Fibroblast of pulmonary artery (primary cell): ENCODE results near the gene ZIK1.

Experiments used
- DNase-seq: peaks from one replicate; pipeline ENCODE4 v3.0.0-alpha.2; 2010; ENCODE audit warnings: low read depth
- H3K4me3 ChIP-seq: replicated peaks from 2 replicates; pipeline ENCODE4 v1.5.1; 2011; ENCODE audit warnings: low read depth, mild to moderate bottlenecking, control low read depth, low read length, moderate library complexity
- TF ChIP-seq, protein P1 (sequence below): IDR thresholded peaks from 2 replicates; pipeline ENCODE4 v1.5.1; 2011; ENCODE audit warnings: mild to moderate bottlenecking, control low read depth, low read length, inconsistent platforms; ENCODE audit errors: missing control alignments

The ZIK1 gene

DNA sequence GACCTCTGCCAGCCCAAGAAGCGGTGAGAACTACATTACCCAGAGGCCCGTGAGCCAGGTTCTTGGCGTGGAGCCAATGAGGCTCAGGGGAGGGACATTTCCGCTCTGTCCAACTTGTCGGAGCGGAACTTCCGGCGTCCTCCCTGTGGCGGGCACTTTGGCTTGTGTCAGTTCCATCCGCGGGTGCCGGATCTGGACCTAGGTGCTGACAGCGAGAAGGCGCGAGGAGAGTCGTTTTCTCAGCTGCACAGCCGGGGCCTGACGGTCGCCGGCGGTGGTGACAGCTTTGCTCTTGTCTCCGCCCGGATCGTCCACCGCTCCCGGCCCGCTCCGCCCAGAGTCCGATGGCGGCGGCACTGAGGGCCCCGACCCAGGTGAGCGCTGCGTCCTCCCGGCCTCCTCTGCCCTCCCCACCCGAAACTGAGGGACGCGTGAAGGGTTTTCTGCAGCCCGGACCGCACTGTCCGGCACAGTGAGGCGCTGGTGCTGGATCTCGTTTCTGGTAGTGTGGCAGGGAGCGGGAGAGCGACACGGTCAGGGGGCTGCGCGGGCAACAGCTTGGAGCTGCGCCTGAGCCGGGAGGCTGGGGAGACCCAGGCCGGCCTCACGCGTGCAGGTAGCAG is 15.9 kb downstream of the ZIK1 start, which contains the start of gene ZNF530:
ZNF530 (plus strand) TSS at position 125 of the 623 bp plus-strand sequence. CDS start 4,461 bp downstream, outside the sequence.
- H3K4me3 ChIP-seq = peak within 1 kb of the TSS; percentile 81
- DNase-seq = peak; percentile 95
- TF ChIP-seq, protein P1, sequence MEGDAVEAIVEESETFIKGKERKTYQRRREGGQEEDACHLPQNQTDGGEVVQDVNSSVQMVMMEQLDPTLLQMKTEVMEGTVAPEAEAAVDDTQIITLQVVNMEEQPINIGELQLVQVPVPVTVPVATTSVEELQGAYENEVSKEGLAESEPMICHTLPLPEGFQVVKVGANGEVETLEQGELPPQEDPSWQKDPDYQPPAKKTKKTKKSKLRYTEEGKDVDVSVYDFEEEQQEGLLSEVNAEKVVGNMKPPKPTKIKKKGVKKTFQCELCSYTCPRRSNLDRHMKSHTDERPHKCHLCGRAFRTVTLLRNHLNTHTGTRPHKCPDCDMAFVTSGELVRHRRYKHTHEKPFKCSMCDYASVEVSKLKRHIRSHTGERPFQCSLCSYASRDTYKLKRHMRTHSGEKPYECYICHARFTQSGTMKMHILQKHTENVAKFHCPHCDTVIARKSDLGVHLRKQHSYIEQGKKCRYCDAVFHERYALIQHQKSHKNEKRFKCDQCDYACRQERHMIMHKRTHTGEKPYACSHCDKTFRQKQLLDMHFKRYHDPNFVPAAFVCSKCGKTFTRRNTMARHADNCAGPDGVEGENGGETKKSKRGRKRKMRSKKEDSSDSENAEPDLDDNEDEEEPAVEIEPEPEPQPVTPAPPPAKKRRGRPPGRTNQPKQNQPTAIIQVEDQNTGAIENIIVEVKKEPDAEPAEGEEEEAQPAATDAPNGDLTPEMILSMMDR = no peak

DNA sequence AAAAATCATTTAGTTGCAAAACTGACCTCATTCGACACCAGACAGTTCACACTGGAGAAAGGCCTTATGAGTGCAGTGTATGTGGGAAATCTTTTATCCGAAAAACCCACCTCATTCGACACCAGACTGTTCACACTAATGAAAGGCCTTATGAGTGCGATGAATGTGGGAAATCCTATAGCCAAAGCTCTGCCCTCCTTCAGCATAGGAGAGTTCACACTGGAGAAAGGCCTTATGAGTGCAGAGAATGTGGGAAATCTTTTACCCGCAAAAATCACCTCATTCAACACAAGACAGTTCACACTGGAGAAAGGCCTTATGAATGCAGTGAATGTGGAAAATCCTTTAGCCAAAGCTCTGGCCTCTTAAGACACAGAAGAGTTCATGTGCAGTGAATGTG is 23.0 kb downstream of the ZIK1 start:
- TF ChIP-seq, protein P1 = no peak
- DNase-seq = no peak
- no peak overlapping the region for H3K4me3 ChIP-seq

DNA sequence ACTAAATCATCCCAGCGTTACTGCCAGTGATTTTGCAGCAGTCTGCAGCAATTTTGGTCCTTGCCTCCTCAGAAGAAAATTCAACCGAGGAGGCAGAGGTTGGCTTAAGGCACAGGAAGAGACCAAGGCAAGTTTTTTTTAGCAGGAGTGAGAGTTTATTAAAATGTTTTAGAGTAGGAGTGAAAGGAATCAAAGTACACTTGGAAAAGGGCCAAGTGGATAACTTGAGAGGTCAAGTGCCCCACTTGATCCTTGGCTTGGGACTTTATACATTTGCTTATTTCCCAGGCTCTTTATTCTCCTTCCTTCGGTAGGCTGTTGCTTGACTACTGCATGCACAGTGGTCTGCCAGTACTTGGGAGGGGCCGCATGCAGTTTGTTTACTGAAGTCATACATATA is 27.2 kb downstream of the ZIK1 start:
- no peak for DNase-seq
- H3K4me3 ChIP-seq = no peak overlapping the region
- TF ChIP-seq, protein P1 = no peak

DNA sequence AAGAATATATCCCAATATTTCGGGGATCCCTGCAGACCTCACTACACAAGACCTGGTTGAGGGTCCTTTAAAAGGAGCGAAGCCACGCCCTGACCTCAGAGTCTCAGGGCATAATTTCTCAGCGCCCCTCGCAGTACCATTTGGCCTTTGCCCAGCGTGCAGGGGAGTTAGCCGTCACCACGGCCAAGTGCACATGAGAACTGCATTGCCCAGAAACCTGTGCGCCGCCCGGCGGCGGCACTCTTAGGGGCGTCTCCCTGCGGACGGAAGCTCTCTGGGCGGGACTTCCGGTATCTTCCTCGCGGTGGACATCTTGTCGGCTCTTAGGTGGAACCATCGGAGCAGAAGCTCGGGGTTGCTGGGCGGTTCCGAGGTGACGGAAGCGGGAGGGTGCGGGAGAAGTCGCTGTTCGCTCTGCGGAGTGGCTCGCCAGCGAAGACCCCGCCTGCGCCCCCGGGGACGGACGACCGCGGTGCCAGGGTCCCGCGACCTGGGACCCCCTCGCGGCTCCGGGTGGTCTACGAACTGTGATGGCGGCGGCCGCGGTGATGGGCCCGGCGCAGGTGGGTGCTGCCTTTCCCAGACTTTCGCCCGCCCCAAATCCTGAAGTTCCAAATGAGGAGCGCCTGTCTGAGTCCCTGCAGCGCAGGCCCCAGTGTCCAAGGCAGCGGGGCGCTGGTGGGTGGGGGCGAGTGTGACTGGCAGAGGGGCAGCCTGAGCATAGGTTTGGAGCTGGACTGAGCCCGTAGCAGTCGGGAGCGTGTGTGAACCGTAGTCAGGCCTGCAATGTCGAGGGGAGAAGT is 30.2 kb downstream of the ZIK1 start, which contains the start of gene ZNF134:
ZNF134 (plus strand) TSS at position 302 of the 803 bp plus-strand sequence. CDS start 5,227 bp downstream, outside the sequence.
- DNase-seq = peak; percentile 92
- TF ChIP-seq, protein P1 = peak; percentile 8
- peak within 1 kb of the TSS; percentile 80 for H3K4me3 ChIP-seq

DNA sequence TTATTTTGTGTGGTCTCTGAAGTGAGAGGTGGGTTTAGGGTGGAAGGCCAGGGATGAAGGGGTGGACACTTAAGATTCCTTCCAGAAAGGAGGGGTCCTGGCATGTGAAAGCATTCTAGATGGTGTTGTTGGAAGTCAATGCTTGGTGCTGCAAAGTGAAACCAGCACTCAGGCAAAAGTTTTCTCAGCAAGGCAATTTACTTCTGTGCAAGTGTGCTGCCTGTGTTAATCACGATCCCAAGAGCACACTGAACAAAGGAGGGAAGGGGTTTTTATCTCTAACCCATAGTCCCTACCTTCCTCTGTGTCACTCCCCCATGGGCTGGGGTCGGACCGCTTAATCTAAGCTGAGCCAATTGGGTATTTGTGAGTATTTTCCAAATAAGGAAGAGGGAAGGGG is 31.4 kb downstream of the ZIK1 start:
- peak overlapping the region; percentile 80 for H3K4me3 ChIP-seq
- TF ChIP-seq, protein P1 = no peak
- DNase-seq = no peak

DNA sequence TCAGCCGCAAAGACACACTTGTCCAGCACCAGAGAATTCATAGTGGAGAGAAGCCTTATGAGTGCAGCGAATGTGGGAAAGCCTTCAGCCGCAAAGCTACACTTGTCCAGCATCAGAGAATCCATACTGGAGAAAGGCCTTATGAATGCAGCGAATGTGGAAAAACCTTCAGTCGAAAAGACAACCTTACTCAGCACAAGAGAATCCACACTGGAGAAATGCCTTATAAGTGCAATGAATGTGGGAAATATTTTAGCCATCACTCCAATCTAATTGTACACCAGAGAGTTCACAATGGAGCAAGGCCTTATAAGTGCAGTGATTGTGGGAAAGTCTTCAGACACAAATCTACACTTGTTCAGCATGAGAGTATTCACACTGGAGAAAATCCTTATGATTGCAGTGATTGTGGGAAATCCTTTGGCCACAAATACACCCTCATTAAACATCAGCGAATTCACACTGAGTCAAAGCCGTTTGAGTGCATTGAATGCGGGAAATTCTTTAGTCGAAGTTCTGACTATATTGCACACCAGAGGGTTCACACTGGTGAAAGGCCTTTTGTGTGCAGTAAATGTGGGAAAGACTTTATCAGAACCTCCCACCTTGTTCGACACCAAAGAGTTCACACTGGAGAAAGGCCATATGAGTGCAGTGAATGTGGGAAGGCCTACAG is 36.9 kb downstream of the ZIK1 start:
- H3K4me3 ChIP-seq = no peak overlapping the region
- peak; percentile 35 for DNase-seq
- TF ChIP-seq, protein P1 = no peak
